ENCODE results near the gene ATF4. TPM values are rescaled to one million over a fixed set of nuclear protein-coding genes. Genes with fewer than 3 reads are reported as not detected.

ATF4 gene, protein sequence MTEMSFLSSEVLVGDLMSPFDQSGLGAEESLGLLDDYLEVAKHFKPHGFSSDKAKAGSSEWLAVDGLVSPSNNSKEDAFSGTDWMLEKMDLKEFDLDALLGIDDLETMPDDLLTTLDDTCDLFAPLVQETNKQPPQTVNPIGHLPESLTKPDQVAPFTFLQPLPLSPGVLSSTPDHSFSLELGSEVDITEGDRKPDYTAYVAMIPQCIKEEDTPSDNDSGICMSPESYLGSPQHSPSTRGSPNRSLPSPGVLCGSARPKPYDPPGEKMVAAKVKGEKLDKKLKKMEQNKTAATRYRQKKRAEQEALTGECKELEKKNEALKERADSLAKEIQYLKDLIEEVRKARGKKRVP
- 134 TPM for total RNA-seq

DNA sequence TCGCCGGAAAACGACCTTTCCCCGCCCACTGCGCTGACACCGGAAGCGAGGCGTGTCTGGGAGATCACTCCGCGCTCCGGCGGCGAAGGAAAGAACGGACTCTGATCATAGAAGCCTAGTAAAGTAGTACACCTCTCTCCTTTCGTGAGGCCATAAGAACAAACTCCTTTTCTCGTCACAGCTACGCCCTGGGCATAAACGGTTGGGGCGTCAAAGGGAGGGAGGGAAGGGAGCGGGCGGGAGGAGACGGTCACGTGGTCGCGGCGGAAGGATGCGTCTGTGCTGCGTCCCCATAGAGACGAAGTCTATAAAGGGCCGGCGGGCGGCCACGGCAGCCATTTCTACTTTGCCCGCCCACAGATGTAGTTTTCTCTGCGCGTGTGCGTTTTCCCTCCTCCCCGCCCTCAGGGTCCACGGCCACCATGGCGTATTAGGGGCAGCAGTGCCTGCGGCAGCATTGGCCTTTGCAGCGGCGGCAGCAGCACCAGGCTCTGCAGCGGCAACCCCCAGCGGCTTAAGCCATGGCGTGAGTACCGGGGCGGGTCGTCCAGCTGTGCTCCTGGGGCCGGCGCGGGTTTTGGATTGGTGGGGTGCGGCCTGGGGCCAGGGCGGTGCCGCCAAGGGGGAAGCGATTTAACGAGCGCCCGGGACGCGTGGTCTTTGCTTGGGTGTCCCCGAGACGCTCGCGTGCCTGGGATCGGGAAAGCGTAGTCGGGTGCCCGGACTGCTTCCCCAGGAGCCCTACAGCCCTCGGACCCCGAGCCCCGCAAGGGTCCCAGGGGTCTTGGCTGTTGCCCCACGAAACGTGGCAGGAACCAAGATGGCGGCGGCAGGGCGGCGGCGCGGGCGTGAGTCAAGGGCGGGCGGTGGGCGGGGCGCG lies at the start of gene ATF4:
TSS of gene ATF4 (plus strand) at position 337 of the 880 bp plus-strand sequence. CDS start 884 bp downstream, outside the sequence.
- peak; percentile 73 for ATAC-seq
- DNase-seq (ENCODE audit: low spot score) = peak; percentile 92

DNA sequence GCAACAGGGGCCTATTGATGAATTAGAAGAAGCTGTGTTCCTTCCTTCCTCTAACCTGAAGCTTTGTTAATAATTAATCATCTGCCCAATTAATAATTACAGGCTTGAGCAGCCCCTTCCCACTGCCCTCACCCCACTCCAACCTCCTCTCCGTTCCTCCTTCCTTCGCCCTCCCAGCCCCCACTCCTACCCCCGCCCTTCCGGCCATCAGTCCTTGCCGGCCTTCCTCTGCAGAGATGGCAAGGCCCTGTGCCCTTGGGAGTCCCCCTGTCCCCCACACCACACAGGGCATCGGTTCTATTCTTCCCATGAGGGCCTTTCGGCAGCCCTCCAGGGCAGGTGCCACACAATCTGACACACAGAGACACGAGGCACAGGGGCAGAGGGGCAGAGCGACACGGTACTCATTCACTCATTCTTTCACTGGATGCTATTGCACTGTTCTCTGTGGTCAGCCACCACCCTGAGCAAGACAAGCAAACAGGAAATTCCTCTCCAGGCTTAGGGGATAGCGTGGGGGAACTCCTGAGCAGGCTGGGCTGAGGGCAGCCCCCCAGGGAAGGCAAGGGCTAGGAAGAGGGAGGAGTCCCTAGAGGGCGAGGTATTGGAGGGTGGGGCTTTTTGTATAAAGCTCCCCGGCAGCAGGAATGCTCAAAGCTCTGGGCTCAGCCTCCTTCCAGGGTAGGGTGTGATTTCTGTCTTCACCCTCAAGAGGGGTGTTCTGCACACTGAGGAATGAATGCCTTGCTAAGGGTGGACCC lies 48.8 kb upstream of the ATF4 start:
- ATAC-seq = no peak

DNA sequence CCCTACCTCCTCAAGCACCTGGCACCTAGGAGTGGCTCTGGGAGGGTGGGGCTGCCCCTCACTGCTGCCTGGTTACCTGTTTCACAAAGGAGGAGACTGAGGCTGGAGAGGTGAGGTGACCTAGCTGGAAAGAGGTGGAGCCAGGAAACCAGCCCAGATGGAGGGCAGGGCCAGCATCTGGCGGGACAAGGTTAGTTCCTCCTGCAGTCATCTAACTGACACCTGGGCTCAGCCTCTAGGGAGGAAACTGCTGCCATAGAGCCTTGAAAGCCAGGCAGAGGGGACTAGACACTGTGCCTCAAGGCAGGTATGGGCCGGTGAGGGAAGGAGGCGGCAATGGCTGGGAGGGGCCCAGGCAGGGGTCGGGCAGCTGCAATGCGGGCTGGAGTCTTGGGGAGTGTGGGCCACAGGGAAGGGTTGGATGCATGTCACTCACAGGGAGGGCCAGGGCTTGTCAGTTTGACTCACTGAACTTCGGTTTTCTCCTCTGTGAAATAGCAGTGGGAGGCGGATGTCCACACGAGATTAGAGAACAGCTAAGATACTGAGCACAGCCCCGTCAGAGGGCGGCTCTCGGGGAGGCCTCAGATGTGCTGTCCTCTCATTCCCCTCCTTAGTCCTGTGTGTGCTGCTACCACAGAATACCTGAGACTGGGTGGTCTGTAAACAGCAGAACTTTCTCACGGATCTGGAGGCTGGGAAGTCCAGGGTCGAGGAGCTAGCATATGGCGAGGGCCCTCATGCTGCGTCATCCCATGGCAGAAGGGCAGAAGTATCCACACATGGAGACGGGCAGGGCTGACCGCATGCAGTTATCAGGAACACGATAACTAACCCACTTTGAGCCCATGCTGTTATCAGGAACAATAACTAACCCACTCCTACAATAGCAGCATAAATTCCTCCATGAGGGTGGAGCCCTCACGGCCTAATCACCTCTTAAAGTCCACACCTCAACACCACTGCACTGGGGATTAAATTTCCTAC lies 47.5 kb upstream of the ATF4 start:
- no peak for ATAC-seq
- DNase-seq (ENCODE audit: low spot score) = no peak

More for the DNA sequence above, 48.8 kb upstream of the ATF4 start:
- DNase-seq (ENCODE audit: low spot score) = no peak

DNA sequence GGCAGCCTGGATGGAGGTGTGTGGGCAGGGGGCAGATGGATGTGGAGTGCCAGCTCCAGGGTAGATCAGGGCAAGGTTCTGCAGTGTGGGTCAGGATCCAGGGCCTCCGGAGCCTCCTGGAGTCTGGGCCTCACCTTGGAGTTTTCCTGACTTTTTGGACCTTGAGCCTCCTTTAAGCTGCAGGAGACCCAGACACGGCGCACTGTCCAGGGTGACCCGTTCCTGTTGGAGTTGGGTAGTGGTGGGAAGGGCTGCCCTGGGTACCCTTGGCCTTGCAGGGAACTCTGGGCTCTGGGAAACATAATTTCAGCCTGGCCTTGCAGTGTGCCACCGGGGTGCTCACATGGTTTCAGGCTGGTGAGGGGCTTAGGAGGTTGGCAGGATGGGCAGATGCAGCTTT lies 46.5 kb upstream of the ATF4 start:
- no peak for DNase-seq (ENCODE audit: low spot score)
- ATAC-seq = no peak

DNA sequence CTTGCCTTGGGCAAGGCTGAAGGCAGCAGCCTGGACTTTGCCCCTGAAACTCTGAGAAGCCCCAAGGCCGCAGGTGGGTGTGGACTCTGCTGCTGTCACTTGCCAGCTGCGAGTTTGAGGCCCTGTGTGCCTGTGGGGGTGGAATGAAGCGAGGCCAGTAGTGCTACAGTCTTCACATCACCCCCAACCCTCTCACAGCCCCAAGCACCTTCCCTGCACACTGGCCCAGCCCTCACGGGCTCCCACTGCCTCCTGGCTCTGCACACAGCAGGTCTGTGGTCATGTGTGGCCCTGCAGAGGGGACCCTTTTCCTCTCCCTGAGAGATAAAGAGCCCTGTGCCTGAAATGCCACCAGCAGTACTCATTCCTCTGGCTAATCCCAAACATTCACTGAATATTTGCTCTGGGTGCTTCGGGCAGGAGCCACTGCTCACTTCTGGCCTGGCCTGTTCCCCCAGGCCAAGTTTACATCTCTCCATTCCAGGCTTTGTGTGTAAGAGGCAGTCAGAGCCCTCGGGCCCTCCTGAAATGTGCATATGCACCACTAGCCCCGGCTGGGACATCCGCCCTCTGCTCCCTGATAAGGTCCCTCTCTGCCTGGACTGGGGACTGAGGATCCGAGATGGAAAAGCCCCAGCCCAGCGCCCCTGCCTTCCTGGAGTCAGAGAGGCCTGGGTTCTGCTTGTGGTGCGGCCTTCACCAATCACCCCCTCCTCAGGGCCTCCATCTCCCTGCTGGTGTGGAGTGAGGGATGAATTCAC lies 45.8 kb upstream of the ATF4 start:
- no peak for ATAC-seq
- no peak for DNase-seq (ENCODE audit: low spot score)

DNA sequence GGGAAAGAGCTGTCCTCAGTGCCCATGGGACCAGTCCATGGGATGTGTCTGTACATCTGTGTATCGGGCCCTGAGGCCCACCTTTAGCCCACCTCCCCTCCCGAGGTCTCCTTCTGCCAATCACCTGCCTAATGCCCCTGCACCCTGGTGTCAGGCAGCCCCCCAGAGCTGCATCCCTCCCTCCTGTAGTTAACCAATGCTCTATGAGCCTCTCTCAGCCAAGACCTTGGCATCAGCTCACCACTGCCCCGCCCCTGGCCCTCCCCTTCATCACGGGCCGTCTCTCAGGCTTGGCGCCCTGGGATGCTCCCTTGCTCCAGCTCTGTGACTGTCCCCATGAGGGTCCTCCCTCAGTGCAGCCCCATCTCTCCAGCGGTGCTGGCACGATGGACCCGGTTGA lies 45.0 kb upstream of the ATF4 start:
- ATAC-seq = no peak
- no peak for DNase-seq (ENCODE audit: low spot score)

DNA sequence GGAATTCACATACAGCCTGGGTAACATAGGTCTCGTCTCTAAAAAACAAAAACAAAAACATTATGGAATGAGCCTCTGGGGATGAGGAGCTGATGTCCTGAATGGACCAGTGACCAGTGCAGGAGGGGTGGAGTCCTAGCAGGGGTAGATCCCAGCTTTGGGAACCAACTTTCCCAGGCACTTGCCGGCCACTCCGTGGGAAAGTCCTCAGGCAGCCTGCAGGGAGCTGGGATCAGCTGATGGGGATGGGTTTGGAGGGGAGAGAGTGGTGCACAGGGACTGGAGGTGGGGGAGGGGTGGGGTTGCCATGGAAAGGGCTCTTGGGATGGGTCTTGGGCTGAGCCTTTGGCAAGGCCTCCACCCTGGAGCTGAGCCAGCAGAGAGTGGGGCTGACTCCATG lies 44.5 kb upstream of the ATF4 start:
- no peak for ATAC-seq
- no peak for DNase-seq (ENCODE audit: low spot score)

DNA sequence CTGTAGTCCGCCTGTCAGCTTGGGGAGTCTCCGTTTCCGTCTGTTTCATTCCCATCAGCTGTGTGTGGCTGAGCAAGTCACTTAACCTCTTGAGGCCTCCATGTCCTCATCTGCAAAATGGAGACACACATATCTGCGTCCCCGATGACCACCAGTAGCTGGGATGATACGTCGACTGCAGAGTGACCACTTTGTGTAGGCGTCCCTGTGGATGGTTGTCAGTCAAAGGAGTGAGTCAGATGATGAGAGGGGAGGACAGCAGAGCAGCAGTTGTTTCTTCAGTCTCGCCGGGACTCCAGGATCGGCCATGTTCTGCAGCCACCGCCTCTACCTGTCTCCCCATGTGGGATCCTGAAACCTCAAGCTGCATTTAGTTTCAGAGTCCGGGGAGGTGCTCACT lies 43.7 kb upstream of the ATF4 start:
- DNase-seq (ENCODE audit: low spot score) (no peak), ATAC-seq (no peak)

DNA sequence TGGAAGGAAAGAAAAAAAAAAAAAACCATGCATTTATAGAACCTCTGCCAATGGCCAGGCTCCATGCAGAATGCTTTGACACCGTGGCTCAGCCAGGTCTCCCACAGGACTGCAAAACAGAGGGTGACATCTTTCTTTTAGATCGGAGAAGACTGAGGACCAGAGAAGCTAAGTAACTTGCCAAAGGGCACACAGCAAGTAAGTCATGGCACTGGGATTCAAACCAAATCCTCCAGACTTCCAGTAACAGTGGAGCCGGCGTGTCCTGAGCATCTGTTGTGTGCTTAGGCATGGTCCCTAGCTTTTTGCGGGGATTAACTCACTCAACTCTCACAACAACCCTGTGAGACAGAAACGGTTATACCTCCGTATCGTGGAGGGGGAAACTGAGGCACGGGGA lies 42.8 kb upstream of the ATF4 start:
- ATAC-seq = no peak
- DNase-seq (ENCODE audit: low spot score) = no peak

DNA sequence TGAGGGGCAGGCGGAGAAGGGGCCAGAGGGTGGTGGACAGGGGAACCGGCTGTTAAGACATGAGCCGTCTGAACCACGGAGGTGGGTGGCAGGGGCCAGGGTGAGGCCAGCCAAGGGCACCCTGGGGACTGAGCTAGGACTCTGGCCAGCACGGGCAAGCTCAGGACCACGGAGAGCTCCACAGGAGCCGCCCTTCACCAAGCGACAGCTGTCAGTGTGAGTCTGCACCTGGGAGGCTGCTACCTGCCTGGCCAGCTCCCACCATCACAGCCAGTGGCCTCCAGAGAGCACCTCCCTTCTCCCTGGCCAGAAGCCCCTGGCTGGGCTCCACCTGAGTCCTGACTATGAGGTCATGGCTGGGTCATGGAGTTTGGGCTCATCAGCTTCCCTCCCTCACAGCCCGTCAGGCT lies 41.9 kb upstream of the ATF4 start:
- ATAC-seq = peak; percentile 87
- DNase-seq (ENCODE audit: low spot score) = no peak

DNA sequence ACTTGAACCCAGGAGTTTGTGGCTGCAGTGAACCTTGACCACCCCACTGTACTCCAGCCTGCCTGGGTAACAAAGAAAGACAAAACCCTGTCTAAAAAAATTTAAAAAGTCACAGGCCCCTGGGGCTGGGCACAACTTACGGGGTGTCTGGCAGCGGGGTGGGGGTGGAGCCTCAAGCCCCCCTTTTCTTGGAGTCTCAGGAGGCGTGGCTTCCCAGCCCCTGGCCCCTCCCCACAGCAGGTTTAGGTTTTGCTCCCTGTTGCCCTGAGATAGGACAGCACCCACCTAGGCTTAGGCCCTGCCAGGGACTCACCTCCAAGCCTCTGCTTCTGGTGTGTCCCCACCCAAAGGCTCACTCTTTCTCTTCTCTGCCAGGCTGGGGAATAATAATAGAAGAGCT lies 41.1 kb upstream of the ATF4 start:
- ATAC-seq (no peak), DNase-seq (ENCODE audit: low spot score) (no peak)

DNA sequence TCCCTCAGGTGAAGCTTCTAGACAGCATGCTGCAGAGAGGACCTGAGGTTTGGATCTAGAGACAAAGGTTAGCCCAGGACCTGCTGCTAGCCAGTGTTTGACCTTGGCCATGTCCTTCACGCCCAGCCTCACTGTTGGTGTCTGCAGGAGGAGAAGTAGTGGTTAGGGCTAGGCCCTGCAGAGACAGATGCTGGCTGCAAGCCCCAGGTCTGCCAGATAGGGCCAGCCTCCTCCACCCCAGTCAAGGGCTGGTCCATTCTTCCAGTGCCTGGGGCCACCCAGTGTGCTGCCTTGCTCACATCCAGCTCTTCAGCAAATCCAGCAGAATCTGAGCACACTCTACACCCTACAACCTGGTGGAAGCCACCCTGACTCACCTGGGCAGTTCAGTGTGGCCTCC lies 39.8 kb upstream of the ATF4 start:
- ATAC-seq = no peak
- DNase-seq (ENCODE audit: low spot score) = no peak

DNA sequence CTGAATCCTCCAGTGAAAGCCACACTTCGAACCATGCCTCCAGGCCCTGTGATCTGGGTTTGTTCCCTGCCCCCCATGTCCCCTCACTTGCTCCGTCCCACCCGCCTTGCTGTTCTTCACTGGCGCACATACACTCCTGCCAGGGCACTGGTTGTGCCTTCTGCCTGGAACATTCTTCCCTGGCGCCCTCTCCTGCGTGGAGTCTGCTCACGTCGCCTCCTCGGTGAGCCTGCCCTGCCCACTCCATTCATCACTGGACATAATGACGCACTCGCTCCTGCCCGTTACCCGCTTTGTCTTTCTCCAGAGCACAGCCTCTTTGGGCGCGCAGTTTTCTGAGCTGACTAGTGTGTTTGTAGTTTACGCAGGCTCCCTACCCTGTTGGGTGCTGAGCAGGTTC lies 39.3 kb upstream of the ATF4 start:
- DNase-seq (ENCODE audit: low spot score) (no peak), ATAC-seq (no peak)

DNA sequence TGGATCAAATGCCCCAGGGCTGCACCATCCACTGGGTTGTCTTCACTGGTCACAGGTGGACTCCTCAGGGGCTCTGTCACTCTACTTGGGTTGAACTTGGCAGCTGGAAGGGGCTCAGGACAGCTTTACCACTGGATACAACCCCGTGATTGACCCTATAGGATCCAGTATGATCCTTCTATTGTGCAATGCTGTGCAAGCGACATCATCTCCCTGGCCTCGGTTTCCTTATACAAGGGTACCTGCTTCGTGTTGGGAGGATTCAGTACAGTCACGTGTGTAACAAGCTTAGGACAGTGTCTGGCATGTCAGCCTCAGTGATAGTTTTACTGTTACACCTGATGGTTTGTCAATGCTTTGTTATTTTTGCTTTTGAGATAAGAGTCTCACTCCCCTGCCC lies 38.8 kb upstream of the ATF4 start:
- ATAC-seq (no peak), DNase-seq (ENCODE audit: low spot score) (no peak)

DNA sequence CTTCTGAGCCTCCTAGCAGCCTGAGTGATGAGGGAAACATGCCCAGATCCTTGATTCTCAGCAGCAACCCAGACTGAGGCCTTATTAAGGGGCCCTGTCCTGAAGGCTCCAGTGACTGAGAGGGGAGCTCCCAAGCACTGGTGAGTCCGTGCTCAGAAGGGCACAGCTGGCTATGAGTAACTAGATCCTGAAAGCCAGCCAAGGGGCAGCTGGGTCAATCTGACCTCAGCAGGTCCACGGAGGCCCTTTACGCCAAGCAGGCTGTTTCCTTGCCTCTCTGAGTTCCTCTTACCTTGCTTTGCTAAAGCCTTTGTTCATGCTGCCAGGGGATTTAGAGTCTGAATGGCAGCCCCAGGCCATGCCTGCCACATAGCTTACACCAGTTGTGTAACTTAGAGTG lies 37.6 kb upstream of the ATF4 start:
- ATAC-seq = peak; percentile 60
- no peak for DNase-seq (ENCODE audit: low spot score)

DNA sequence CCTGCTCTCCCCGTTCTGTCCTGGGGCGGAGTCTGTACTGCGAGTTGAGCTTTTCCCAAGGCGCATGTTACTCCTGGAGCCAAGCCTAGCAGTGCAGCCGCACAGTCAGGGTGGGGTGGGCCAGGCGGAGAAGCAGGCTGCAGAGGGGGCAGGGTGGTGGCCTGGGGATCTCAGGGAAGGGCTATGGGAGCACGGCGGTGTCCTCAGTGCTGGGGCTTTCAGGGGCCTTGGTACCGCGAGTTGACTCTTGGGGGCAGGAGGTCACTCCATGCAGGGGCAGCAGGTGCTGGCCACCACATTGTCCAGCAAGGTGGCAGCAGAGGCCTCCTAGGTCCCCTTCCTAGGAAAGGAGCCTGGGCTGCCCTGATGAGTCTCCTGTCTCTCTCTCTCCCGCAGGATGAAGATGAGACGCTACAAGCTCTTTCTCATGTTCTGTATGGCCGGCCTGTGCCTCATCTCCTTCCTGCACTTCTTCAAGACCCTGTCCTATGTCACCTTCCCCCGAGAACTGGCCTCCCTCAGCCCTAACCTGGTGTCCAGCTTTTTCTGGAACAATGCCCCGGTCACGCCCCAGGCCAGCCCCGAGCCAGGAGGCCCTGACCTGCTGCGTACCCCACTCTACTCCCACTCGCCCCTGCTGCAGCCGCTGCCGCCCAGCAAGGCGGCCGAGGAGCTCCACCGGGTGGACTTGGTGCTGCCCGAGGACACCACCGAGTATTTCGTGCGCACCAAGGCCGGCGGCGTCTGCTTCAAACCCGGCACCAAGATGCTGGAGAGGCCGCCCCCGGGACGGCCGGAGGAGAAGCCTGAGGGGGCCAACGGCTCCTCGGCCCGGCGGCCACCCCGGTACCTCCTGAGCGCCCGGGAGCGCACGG lies 33.2 kb upstream of the ATF4 start:
- DNase-seq (ENCODE audit: low spot score) (no peak), ATAC-seq (no peak)

DNA sequence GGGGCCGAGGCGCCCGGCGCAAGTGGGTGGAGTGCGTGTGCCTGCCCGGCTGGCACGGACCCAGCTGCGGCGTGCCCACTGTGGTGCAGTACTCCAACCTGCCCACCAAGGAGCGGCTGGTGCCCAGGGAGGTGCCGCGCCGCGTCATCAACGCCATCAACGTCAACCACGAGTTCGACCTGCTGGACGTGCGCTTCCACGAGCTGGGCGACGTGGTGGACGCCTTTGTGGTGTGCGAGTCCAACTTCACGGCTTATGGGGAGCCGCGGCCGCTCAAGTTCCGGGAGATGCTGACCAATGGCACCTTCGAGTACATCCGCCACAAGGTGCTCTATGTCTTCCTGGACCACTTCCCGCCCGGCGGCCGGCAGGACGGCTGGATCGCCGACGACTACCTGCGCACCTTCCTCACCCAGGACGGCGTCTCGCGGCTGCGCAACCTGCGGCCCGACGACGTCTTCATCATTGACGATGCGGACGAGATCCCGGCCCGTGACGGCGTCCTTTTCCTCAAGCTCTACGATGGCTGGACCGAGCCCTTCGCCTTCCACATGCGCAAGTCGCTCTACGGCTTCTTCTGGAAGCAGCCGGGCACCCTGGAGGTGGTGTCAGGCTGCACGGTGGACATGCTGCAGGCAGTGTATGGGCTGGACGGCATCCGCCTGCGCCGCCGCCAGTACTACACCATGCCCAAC lies 32.4 kb upstream of the ATF4 start:
- ATAC-seq (no peak), DNase-seq (ENCODE audit: low spot score) (no peak)

DNA sequence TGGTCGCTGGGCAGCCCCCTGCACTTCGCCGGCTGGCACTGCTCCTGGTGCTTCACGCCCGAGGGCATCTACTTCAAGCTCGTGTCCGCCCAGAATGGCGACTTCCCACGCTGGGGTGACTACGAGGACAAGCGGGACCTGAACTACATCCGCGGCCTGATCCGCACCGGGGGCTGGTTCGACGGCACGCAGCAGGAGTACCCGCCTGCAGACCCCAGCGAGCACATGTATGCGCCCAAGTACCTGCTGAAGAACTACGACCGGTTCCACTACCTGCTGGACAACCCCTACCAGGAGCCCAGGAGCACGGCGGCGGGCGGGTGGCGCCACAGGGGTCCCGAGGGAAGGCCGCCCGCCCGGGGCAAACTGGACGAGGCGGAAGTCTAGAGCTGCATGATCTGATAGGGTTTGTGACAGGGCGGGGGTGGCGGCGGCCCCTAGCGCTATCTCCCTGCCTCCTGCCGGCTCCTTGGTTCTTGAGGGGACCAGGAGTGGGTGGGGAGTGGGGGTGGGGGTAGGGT lies 31.7 kb upstream of the ATF4 start:
- DNase-seq (ENCODE audit: low spot score) = no peak
- ATAC-seq = no peak

All from left lobe of liver (tissue), 2 donors.